Astrocyte (in vitro differentiated cells and primary cell): Measurements from ENCODE around the gene SKA3. TPM values are rescaled to one million over a fixed set of nuclear protein-coding genes. Genes with fewer than 3 reads are reported as not detected.

Experiments used
- DNase-seq: peaks from one replicate; pipeline ENCODE4 v3.0.0-alpha.2; 2010; ENCODE audit warnings: low read depth
- FAIRE-seq: peaks from 2 replicates; lab custom pipeline; 2011; peaks lifted over from hg19 to GRCh38; lab: Jason Lieb, UNC
- H2AFZ ChIP-seq: 2 replicates; pipeline ENCODE4 v1.6.0; 2012; ENCODE audit warnings: low read depth, low read length, inconsistent platforms
- H3K27ac ChIP-seq: 2 replicates; pipeline ENCODE4 v1.5.1; 2011; ENCODE audit warnings: low read depth, low read length, inconsistent platforms
- H3K27me3 ChIP-seq: 2 replicates; pipeline ENCODE4 v1.6.0; 2011; ENCODE audit warnings: low read length, inconsistent platforms; ENCODE audit not compliant: insufficient read depth
- H3K36me3 ChIP-seq: 2 replicates; pipeline ENCODE4 v1.5.1; 2011; ENCODE audit warnings: low read length, inconsistent platforms; ENCODE audit not compliant: insufficient read depth
- H3K4me1 ChIP-seq: 2 replicates; pipeline ENCODE4 v1.5.1; 2011; ENCODE audit warnings: low read length, inconsistent platforms; ENCODE audit not compliant: insufficient read depth
- H3K4me2 ChIP-seq: 2 replicates; pipeline ENCODE4 v1.6.0; 2012; ENCODE audit warnings: low read length, inconsistent platforms
- H3K4me3 ChIP-seq: 2 replicates; pipeline ENCODE4 v1.5.1; 2011; ENCODE audit warnings: low read depth, mild to moderate bottlenecking, low read length, inconsistent platforms; ENCODE audit not compliant: insufficient read depth
- H3K79me2 ChIP-seq: 2 replicates; pipeline ENCODE4 v1.6.0; 2012; ENCODE audit warnings: mild to moderate bottlenecking, low read length, inconsistent platforms; ENCODE audit not compliant: insufficient read depth
- H3K9ac ChIP-seq: 2 replicates; pipeline ENCODE4 v1.6.0; 2012; ENCODE audit warnings: mild to moderate bottlenecking, low read length, inconsistent platforms
- H3K9me3 ChIP-seq: 2 replicates; pipeline ENCODE4 v1.5.1; 2012; ENCODE audit warnings: low read depth, mild to moderate bottlenecking, low read length, inconsistent platforms; ENCODE audit not compliant: insufficient read depth
- H4K20me1 ChIP-seq: 2 replicates; pipeline ENCODE4 v1.6.0; 2012; ENCODE audit warnings: low read length, inconsistent platforms; ENCODE audit not compliant: insufficient read depth
- H3K27ac Mint-ChIP-seq: one replicate; pipeline ENCODE4 v1.8.0; 2021; ENCODE audit warnings: mild to moderate bottlenecking, mixed read lengths; ENCODE audit not compliant: unreplicated experiment
- H3K27me3 Mint-ChIP-seq: one replicate; pipeline ENCODE4 v1.8.0; 2021; ENCODE audit warnings: low read depth, mixed read lengths; ENCODE audit not compliant: unreplicated experiment
- H3K36me3 Mint-ChIP-seq: one replicate; pipeline ENCODE4 v1.8.0; 2021; ENCODE audit warnings: low read depth, mixed read lengths; ENCODE audit not compliant: unreplicated experiment
- H3K4me1 Mint-ChIP-seq: one replicate; pipeline ENCODE4 v1.8.0; 2021; ENCODE audit warnings: low read depth, mixed read lengths; ENCODE audit not compliant: unreplicated experiment
- H3K4me3 Mint-ChIP-seq: one replicate; pipeline ENCODE4 v1.8.0; 2021; ENCODE audit warnings: mild to moderate bottlenecking, moderate library complexity, mixed read lengths; ENCODE audit not compliant: unreplicated experiment
- H3K9me3 Mint-ChIP-seq: one replicate; pipeline ENCODE4 v1.8.0; 2021; ENCODE audit warnings: mild to moderate bottlenecking, mixed read lengths; ENCODE audit not compliant: unreplicated experiment
- CTCF ChIP-seq: IDR thresholded peaks from 2 replicates; pipeline ENCODE4 v1.5.1; 2011; ENCODE audit warnings: low read depth, mild to moderate bottlenecking, inconsistent platforms, low read length, moderate library complexity; ENCODE audit not compliant: insufficient read depth
- EZH2 ChIP-seq: IDR thresholded peaks from 2 replicates; pipeline ENCODE4 v1.6.1; 2012; ENCODE audit warnings: mild to moderate bottlenecking, low read length, inconsistent platforms; ENCODE audit not compliant: insufficient read depth
- total RNA-seq: library from RNA; stranded (reverse); gene quantifications from 2 replicates; pipeline ENCODE4 v1.2.1, GENCODE V29; 2021

The SKA3 gene
- total RNA-seq, 1 donor from 2014 or later = 2.4 TPM

GRCh38 chr13:21142766-21143165 lies 33.6 kb downstream of the SKA3 start:
- H3K4me1 Mint-ChIP-seq = peaks cover 12% of the 10 kb centered on the region
- H3K9me3 Mint-ChIP-seq = no peaks in the 10 kb centered on the region
- H3K9ac ChIP-seq = no peak overlapping the region
- peak overlapping the region; percentile 79 for H3K4me3 Mint-ChIP-seq
- peak overlapping the region; percentile 32 for H3K4me2 ChIP-seq
- peaks cover 43% of the 10 kb centered on the region for H4K20me1 ChIP-seq
- peaks cover 19% of the 10 kb centered on the region for H3K36me3 ChIP-seq
- DNase-seq (no peak), FAIRE-seq (no peak)
- no peak overlapping the region for H3K27ac ChIP-seq
- no peaks in the 10 kb centered on the region for H3K27me3 Mint-ChIP-seq
- H3K27me3 ChIP-seq = no peaks in the 10 kb centered on the region
- TF ChIP-seq EZH2 (no peak), CTCF (no peak)
- H3K9me3 ChIP-seq = no peaks in the 10 kb centered on the region
- no peak overlapping the region for H3K4me3 ChIP-seq
- H3K4me1 ChIP-seq = peaks cover 8% of the 10 kb centered on the region
- peaks cover 54% of the 10 kb centered on the region for H3K79me2 ChIP-seq
- no peak overlapping the region for H2AFZ ChIP-seq
- H3K27ac Mint-ChIP-seq = no peak overlapping the region
- peaks cover 6% of the 10 kb centered on the region for H3K36me3 Mint-ChIP-seq

GRCh38 chr13:21139374-21139773 lies 37.0 kb downstream of the SKA3 start:
- Histone ChIP-seq H3K36me3 (peaks cover 13% of the 10 kb centered on the region), H4K20me1 (peaks cover 26% of the 10 kb centered on the region), H2AFZ (no peak overlapping the region), H3K4me1 (peaks cover 8% of the 10 kb centered on the region), H3K4me2 (peak overlapping the region; percentile 96), H3K4me3 (peak overlapping the region; percentile 96), H3K27me3 (no peaks in the 10 kb centered on the region), H3K9me3 (no peaks in the 10 kb centered on the region), H3K27ac (peak overlapping the region; percentile 90), H3K9ac (peak overlapping the region; percentile 98), H3K79me2 (peaks cover 39% of the 10 kb centered on the region)
- Mint-ChIP-seq H3K36me3 (peaks cover 6% of the 10 kb centered on the region), H3K27ac (peak overlapping the region; percentile 99), H3K4me3 (peak overlapping the region; percentile 100), H3K27me3 (no peaks in the 10 kb centered on the region), H3K9me3 (no peaks in the 10 kb centered on the region), H3K4me1 (peaks cover 12% of the 10 kb centered on the region)
- FAIRE-seq (no peak), DNase-seq (no peak)
- no peak for TF ChIP-seq EZH2

GRCh38 chr13:21138561-21138960 lies 37.8 kb downstream of the SKA3 start:
- no peak for FAIRE-seq
- H3K9ac ChIP-seq = no peak overlapping the region
- H3K36me3 ChIP-seq = peaks cover 12% of the 10 kb centered on the region
- H4K20me1 ChIP-seq = peaks cover 20% of the 10 kb centered on the region
- H3K27me3 ChIP-seq = no peaks in the 10 kb centered on the region
- Mint-ChIP-seq H3K36me3 (peaks cover 6% of the 10 kb centered on the region), H3K27ac (peak overlapping the region; percentile 47), H3K27me3 (no peaks in the 10 kb centered on the region), H3K4me1 (peaks cover 12% of the 10 kb centered on the region), H3K4me3 (peak overlapping the region; percentile 62), H3K9me3 (no peaks in the 10 kb centered on the region)
- H3K4me2 ChIP-seq = no peak overlapping the region
- no peak overlapping the region for H3K4me3 ChIP-seq
- no peaks in the 10 kb centered on the region for H3K9me3 ChIP-seq
- peaks cover 8% of the 10 kb centered on the region for H3K4me1 ChIP-seq
- no peak for DNase-seq
- TF ChIP-seq EZH2 (no peak), CTCF (no peak)
- H3K27ac ChIP-seq = no peak overlapping the region
- peaks cover 32% of the 10 kb centered on the region for H3K79me2 ChIP-seq
- H2AFZ ChIP-seq = peak overlapping the region; percentile 4
